HG03521 (cell line): ENCODE results near the gene NUS1.
"Not testable (repeated sequence)": the region's sequence is repeated elsewhere in the genome, so short reads cannot be mapped to it uniquely, and the experiment has no call there.

Source experiments
- ATAC-seq: cut with Tn5 transposase; IDR thresholded peaks from one replicate; pipeline ENCODE4 v1.9.1; 2021; ENCODE audit warnings: mild to moderate bottlenecking, moderate library complexity; ENCODE audit not compliant: unreplicated experiment

The NUS1 gene

DNA sequence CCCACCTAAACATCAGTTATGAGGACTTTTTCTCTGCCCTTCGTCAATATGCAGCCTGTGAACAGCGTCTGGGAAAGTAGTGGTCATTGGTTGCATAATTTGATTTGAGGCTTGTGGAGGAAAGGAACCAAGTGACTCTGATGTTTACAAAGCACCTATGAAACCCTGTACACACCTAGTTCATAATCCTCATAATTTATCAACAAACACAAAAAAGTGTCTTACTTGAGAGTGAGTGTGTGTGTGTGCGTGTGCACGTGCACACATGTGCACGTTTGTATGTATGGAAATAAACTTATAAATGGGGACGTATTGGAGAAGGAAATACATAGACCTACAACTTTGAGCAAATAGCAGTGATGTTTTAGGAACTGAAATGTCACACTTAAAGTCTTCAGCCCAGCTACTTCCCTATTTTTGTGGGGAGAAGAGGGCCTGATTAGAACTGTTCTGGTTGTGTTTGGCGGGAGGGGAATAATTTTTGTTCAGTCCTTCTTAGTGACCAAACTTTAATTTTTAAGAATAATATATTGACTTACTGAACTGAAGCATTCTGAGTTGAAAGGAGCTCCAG lies 31.8 kb downstream of the NUS1 start:
- not testable (repeated sequence) for ATAC-seq

DNA sequence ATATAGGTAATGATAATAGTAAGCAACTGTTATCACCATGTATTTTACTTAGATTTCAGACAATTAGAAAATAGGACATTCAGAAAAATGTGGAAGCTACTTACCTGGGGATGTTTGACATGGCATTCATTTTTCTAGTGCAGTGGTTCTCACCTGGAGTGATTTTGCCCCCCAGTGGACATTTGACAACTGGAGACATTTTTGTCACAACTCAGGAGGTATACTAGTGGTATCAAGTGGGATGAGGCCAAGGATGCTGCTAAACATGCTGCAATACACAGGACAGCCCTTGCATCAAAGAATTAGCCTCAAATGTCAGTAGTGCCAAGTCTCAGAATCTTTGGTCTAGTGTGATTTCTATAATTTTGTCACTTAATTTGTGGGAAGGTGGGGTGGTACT lies 36.1 kb downstream of the NUS1 start:
- no peak for ATAC-seq

- no peak for ATAC-seq
These were observed 43.6 kb downstream of the NUS1 start for GRCh38 chr6:117718895-117719294.

DNA sequence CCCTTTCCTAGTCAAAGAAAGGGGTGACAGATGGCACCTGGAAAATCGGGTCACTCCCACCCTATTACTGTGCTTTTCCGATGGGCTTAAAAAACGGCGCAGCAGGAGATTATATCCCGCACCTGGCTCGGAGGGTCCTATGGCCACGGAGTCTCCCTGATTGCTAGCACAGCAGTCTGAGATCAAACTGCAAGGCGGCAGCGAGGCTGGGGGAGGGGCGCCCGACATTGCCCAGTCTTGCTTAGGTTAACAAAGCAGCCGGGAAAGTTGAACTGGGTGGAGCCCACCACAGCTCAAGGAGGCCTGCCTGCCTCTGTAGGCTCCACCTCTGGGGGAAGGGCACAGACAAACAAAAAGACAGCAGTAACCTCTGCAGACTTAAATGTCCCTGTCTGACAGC lies 46.3 kb downstream of the NUS1 start:
- not testable (repeated sequence) for ATAC-seq

DNA sequence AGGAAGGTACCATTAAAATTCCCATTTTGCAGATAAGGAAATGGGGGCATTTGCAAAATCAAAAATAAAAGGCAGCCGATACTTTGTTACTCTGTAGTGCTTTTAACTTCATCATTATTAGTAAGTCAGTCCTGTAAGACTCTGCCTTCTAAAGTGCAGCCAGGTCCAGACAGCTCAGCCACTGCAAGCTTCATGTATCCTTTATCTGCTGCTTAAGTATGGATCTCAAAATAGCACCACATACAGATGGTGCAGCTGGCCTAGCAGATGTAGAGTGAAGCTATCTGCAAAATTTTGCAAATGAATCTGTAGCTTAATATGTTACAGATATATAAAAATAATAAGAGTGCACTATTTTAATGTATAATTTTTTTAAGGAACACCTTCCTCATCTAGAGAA lies 53.4 kb downstream of the NUS1 start:
- ATAC-seq: no peak

- ATAC-seq: no peak
These were observed 54.3 kb downstream of the NUS1 start for GRCh38 chr6:117729613-117730012.

DNA sequence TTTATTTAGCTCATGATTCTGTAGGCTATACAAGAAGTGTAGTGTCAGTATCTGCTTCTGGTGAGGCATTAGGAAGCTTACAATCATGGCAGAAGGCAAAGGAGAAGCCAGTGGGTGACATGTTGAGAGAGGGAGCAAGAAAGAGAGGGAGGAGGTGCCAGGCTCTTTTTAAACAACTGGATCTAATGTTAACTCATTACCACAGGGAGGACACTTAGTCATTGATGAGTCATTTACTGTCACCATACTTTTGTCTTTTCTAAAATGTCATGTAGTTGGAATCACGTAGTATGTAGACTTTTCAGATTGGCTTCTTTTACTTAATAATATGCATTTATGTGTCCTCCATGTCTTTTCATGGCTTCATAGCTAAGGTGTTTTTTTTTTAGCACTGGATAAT lies 58.1 kb downstream of the NUS1 start:
- no peak for ATAC-seq

DNA sequence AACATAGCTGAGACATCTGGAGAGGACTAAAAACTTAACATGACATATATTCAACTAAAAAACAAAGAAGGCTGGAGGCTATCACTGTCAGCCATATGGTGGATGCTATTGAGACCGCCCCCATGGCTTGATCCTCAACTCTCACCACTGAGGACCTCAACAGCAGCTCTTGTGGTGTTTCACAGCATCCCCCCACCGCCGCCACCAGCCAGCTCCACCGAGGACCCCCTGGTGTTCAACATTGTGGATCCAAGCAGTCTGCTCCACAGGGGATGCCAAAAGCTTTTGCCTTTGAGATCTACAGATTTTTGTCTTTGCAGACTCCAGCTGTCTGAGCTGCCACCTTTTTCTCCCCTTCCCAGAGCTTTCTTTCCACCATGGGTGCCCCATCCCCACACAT lies 64.6 kb downstream of the NUS1 start:
- no peak for ATAC-seq

DNA sequence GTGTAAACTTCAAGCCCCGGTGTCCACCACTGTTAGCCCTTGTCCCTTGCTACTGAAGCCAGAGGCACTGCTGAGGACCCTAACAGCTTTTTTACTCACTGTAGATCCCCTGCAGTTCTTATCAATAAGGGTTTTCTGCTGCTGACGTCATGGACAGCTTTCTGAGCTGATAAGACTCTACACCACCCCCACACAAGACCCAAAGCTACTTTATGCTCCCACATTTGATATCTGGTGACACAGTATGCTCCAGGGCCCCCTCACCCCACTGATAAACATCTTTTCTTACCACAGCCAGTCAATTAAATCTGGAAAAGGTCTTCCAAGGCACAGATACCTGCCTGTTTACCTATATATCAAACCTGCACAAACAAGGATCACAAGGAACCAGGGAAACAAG lies 65.3 kb downstream of the NUS1 start:
- ATAC-seq: no peak

GRCh38 chr6:117750675-117751074 lies 75.4 kb downstream of the NUS1 start:
- ATAC-seq: not testable (repeated sequence)
